G401 (cell line): ENCODE measurements around the gene ULK3. TPM values are rescaled to one million over a fixed set of nuclear protein-coding genes. Genes with fewer than 3 reads are reported as not detected.

Experiments
- DNase-seq: peaks from one replicate; pipeline ENCODE4 v3.0.0-alpha.2; 2015; ENCODE audit warnings: low spot score
- in situ Hi-C: cut with HindIII; loops from 2 replicates; pipeline ENCODE4 v1.10.0; 2016; ENCODE audit warnings: low sequenced_read_pairs, mixed read lengths
- total RNA-seq: library from RNA; depleted of rRNA; stranded (reverse); fragments of >200 nt; shearing (Covaris generic); gene quantifications from 2 replicates; pipeline ENCODE4 v1.2.3, GENCODE V29; 2014

ULK3 gene
- total RNA-seq, 1 experiment from 2014 or later: 40.9 TPM

GRCh38 chr15:74844319-74845207 is 1.6 kb upstream of the ULK3 start:
- in situ Hi-C loops: loop anchor here (5.0 kb wide), 1 partner anchor 77 kb away; no protein-coding TSS in a partner anchor
- DNase-seq: no peak

DNA sequence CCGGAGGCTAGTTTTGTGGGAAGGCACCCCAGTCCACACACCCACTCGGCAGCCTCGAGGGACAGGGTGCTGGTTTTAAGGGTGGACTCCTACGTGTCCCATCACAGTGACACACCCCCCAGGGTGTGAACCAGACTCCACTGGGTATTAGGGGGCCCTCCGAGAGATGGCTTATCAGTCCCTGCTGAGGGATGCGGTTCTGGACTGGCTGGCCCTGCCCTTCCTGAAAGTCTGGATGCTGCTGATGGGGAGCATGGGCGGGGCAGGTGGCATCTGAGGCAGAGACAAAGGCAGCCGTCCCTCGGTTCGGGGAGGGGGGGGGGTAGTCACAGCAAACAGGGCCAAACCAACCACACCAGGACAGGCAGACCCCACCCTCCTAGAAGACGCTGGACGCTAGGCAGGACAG is 939 bp upstream of the ULK3 start:
- DNase-seq: no peak
- in situ Hi-C loops: loop anchor here (5.0 kb wide), 1 partner anchor 77 kb away; no protein-coding TSS in a partner anchor

GRCh38 chr15:74843445-74843828 is 481 bp upstream of the ULK3 start:
- in situ Hi-C loops: loop anchor here (5.0 kb wide), 1 partner anchor 76 kb away; no protein-coding TSS in a partner anchor

GRCh38 chr15:74841891-74842373 is 1.0 kb downstream of the ULK3 start:
- in situ Hi-C loops: loop anchor here (5.0 kb wide), 1 partner anchor 75 kb away; no protein-coding TSS in a partner anchor
- DNase-seq: peak; percentile 37

More at GRCh38 chr15:74843445-74843828, 481 bp upstream of the ULK3 start:
- DNase-seq: no peak

GRCh38 chr15:74840851-74841775 is 1.8 kb downstream of the ULK3 start:
- in situ Hi-C loops: loop anchor here (5.0 kb wide), 1 partner anchor 74 kb away; no protein-coding TSS in a partner anchor
- DNase-seq: no peak

DNA sequence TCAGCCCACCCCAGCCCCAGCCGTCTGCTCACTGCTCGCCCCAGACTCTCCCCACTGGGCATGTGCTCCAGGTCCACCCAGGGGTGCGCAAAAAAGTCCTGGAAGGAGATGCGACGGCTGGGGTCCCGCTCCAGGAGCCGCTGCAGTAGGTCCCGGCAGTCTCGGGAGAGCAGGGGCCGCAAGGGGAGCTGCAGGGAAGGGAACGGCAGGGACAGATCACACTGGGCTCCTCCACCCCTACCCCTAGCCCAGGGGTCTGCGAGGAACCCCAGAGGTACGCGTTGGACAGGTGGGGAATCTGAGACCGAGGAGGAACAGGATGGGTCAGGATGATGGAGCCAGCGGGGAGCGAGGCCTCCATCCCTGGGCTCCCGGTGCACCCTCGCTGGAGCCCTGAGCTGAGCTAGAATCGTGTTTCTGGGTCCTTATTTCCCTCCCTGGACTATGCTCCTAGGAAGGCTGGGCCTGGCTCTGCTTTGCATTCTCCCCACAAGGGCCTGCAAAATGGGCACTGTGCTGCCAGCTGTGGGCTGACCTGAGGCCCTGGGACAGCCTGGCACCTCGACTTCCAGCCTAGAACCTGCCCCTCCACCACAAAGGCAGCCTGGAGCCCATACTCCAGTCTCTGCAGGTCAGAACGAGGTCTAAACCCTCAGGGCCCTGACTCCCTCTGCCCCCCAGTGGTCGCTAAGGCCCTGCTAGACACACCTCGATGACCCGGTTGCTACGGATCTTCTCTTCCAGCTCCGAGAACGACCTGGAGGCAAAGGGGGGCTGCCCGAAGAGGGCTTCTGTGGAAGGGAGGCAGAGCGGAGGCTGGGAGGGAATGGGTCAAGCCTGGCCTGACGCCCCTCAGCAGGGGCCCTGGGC is 3.2 kb downstream of the ULK3 start:
- DNase-seq: peak; percentile 43
- in situ Hi-C loops: loop anchor here (5.0 kb wide), 1 partner anchor 72 kb away; no protein-coding TSS in a partner anchor

GRCh38 chr15:74838746-74839525 is 4.0 kb downstream of the ULK3 start:
- in situ Hi-C loops: no loop called here
- DNase-seq: no peak

GRCh38 chr15:74838137-74838516 is 4.8 kb downstream of the ULK3 start:
- DNase-seq: no peak
- in situ Hi-C loops: no loop called here

GRCh38 chr15:74837482-74838136 is 5.3 kb downstream of the ULK3 start:
- DNase-seq: no peak
- in situ Hi-C loops: no loop called here

DNA sequence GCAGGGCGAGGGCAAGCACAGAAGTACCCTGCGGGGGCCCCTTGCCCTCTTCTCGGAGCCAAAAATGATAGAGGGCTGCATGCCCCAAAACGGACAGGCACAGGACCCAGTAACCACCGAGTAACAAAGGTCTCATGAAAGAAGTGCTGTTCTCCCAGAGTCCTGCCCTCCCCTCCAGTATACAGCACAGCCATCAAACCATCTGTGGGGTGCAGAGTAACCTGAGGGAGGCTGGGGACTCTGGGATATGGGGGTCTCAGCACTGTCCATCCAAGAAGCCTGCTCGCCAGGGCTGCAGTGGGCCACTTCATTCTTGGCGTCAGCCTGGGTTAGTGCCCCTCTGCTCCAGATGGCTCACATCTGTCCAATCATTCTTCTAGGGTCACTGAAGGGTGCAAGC is 6.1 kb downstream of the ULK3 start:
- in situ Hi-C loops: no loop called here
- DNase-seq: no peak

DNA sequence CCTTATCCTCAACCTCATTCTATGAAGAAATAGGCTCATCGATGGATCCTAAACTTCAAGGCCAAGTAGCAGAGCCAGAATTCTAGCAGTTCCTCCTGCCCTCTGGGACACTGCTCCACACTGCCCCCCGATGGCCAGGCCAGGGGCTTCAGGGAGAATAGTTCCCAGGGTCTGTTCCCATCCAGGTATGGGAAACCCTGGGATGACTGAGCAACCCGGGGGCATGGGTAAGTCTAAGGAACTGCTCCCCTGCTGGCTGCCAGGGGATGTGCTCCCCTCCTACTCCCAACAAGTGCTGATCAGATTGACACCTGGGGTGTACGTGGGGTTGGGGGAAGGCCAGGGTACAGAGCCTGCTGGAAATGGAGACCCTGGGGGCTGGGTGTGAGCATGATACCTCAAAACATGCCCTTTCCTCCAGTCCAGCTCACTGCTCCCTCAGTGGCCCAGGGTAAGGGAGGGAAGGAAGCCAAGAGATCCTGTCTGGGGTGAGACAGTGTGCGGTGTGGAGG is 7.6 kb downstream of the ULK3 start:
- in situ Hi-C loops: no loop called here
- peak; percentile 67 for DNase-seq

- in situ Hi-C loops: no loop called here
Measured at GRCh38 chr15:74833376-74834107, 9.4 kb downstream of the ULK3 start.

DNA sequence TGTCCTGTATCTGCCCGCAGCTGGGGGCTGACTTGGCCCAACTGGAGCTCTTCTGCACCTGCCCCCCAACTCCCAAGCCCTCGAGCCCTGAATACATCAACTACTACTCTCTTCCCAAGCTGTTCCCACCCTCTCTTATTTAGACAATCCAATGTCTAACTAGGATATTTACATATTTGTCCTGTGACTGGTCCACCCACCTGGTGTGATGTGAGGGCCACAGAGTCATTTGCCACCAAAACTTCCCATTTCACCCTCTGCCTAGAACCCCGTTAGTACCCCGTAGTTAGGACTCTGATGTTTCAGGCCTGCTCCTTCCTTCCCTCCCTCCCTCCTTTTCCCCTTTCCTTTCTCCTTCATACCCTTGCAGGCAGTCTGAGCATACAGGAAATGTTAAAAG is 10.1 kb downstream of the ULK3 start:
- in situ Hi-C loops: no loop called here
- no peak for DNase-seq

More at GRCh38 chr15:74833376-74834107, 9.4 kb downstream of the ULK3 start:
- peak; percentile 57 for DNase-seq

GRCh38 chr15:74831813-74832495 is 11.0 kb downstream of the ULK3 start:
- in situ Hi-C loops: no loop called here
- DNase-seq: no peak

DNA sequence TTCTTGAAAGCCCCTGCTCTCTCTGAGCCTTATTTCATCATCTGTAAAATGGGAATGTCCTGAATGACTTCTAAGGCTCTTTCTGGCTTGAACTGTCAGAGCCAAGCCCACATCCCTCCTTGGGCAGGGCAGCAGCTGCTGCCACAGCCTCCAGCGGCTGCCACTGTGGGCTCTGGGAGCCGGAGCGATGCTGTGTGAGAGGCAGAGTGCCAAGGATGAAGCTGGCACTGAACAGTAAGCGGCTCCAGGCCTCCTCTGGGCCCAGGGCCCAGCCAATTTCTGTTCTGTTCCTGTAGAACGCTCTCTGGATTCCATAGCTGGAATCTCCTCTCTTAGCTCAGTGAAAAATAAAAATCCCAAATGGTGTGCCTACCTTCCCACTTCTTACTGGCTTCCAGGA is 12.1 kb downstream of the ULK3 start:
- in situ Hi-C loops: no loop called here
- peak; percentile 87 for DNase-seq

- peak; percentile 27 for DNase-seq
- in situ Hi-C loops: no loop called here
Measured at GRCh38 chr15:74829991-74830390, 13.0 kb downstream of the ULK3 start.
